GM18867 (cell line): ENCODE measurements around the gene KRT7.

Source experiments
- ATAC-seq: cut with Tn5 transposase; IDR thresholded peaks from one replicate; pipeline ENCODE4 v1.9.1; 2021; ENCODE audit warnings: mild to moderate bottlenecking, moderate library complexity; ENCODE audit not compliant: unreplicated experiment

Gene KRT7

GRCh38 chr12:52232674-52233461, at the start of gene KRT7:
Gene KRT7 (plus strand): TSS chr12:52233243. CDS start chr12:52233297, 54 bp downstream.
- no peak for ATAC-seq

GRCh38 chr12:52183544-52183910, 49.5 kb upstream of the KRT7 start:
- ATAC-seq = no peak

GRCh38 chr12:52183971-52184370, 49.1 kb upstream of the KRT7 start:
- no peak for ATAC-seq

GRCh38 chr12:52184813-52185212, 48.2 kb upstream of the KRT7 start:
- ATAC-seq = no peak

- ATAC-seq = no peak
Measured at GRCh38 chr12:52185400-52185967, 47.6 kb upstream of the KRT7 start.

GRCh38 chr12:52186118-52186840, 46.8 kb upstream of the KRT7 start:
- no peak for ATAC-seq

GRCh38 chr12:52187206-52187605, 45.8 kb upstream of the KRT7 start:
- no peak for ATAC-seq

GRCh38 chr12:52187640-52188039, 45.4 kb upstream of the KRT7 start:
- no peak for ATAC-seq

GRCh38 chr12:52188658-52189057, 44.4 kb upstream of the KRT7 start:
- ATAC-seq = no peak

- ATAC-seq = no peak
Measured at GRCh38 chr12:52189376-52190174, 43.5 kb upstream of the KRT7 start.

- no peak for ATAC-seq
Measured at GRCh38 chr12:52190860-52191729, 41.9 kb upstream of the KRT7 start.

- no peak for ATAC-seq
Measured at GRCh38 chr12:52191841-52192791, 40.9 kb upstream of the KRT7 start, which contains the start of gene KRT80. Gene KRT80 (minus strand): TSS chr12:52192014. CDS start chr12:52191902, 112 bp downstream.

- no peak for ATAC-seq
Measured at GRCh38 chr12:52193532-52193931, 39.5 kb upstream of the KRT7 start.

GRCh38 chr12:52193991-52194390, 39.1 kb upstream of the KRT7 start:
- no peak for ATAC-seq

GRCh38 chr12:52195065-52195730, 37.8 kb upstream of the KRT7 start:
- no peak for ATAC-seq

GRCh38 chr12:52197371-52198231, 35.4 kb upstream of the KRT7 start:
- no peak for ATAC-seq

- no peak for ATAC-seq
Measured at GRCh38 chr12:52198454-52199215, 34.4 kb upstream of the KRT7 start.
